Measurements from ENCODE around the gene C2CD2.

GRCh38 chr21:41943851-41944250, 10.0 kb downstream of the C2CD2 start:
- TF ChIP-seq POLR2A (IDR thresholded peaks at IDR 0.05; ENCODE audit: low read depth, low read length) (no peak), TAF1 (IDR thresholded peaks at IDR 0.05; ENCODE audit: low read depth, low read length) (no peak), POLR2AphosphoS5 (IDR thresholded peaks at IDR 0.05; ENCODE audit: low read depth, low read length) (no peak), SPI1 (IDR thresholded peaks at IDR 0.05; ENCODE audit: low read depth, low read length) (no peak)

Measured in GM12891 (cell line).